Measurements from ENCODE around the gene CACNA2D1.
A peak's percentile ranks its signal among the peaks of the same experiment; 100 is the strongest.
"Not testable (repeated sequence)": the region's sequence is repeated elsewhere in the genome, so short reads cannot be mapped to it uniquely, and the experiment has no call there.

Gene CACNA2D1

DNA sequence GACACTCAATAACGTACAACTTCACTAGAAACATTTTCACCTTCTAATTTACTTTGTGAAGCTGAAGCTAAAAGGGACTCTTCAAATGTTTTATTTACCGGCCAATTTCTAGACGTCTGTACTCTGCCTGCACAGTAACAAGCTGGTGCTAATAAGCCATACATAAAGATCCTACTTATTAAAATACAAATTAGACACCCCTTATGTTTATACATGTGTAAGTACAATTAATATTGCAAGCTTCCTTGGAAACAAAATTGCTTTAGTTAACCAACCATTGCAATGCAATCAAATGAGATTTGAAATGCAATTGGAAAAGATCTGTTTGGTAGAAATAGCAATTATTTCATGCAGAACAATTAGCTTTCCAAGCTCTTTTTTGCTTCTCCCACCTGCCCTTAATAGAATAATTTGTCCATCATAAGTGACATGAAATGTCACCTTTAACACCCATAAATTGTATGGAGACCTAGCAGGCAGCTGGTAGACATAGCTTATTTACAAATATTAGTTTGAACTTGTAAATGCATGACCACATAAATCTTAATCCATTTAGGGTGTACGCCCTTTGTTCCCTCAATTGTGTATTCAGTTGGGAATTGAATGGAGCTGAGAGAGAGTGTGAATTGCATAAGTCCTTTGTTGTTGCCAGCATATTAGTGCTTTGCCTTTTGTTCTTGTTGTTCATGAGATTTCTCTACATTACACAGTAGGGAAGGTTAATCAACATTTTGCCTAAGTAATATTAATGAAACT lies 277.1 kb downstream of the CACNA2D1 start:
- DNase-seq (ENCODE audit: low read depth), result no peak

DNA sequence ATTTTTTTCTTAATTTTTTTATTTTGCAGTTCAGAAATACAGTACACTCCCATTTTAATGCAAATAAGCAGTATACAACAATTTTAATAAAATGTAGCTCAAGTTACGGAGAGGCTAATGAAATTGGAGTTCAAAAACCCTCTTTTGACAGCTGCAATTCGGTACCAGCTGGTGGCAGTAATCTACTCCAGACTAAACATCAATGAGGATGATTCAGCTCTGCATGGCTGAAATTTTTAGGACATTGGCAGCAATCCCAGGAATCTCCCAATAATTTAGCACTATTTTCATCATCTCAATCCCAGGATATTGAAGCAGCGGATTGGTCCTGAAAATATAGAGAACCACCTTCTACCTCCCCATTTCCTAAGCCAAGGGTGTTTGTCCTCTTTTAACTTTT lies 278.8 kb downstream of the CACNA2D1 start:
- peak; percentile 49 for DNase-seq (ENCODE audit: low read depth)

DNA sequence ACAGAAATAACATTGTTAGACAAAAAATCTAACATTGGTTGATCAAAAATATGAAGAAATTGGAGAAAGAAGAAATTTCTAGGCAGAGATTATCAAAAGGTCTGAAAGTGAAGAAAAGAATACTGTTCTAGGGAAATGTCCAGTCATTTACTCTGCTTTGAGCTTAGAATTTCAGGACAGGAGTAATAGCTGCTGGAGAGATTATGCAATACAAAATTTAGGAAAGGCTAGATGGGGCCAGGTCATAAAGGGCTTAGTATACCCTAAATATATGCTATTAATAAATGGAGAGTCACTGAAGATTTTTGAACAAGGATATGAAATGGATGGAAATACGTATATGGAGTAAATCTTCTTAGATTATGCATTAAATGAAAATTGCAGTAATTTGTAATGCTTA lies 279.2 kb downstream of the CACNA2D1 start:
- DNase-seq (ENCODE audit: low read depth), result no peak

DNA sequence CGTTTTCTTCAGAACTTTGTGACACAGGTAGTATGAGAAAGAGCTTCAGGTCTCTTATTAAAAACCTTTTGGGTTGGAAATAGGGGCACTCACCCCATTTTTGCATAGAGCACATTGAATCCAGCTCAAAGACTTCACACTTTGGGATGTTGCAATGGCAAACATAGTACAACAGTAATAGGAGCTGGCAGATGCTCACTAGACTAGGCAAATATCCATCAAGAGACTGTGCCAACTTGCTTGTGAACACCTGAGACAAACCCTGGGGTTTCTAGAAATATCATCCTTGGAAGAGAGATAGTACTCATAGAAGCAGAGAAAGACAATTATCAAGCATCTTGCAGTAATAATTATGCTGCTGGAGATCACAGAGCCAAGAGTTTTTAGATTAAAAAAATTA lies 280.0 kb downstream of the CACNA2D1 start:
- no peak for DNase-seq (ENCODE audit: low read depth)

DNA sequence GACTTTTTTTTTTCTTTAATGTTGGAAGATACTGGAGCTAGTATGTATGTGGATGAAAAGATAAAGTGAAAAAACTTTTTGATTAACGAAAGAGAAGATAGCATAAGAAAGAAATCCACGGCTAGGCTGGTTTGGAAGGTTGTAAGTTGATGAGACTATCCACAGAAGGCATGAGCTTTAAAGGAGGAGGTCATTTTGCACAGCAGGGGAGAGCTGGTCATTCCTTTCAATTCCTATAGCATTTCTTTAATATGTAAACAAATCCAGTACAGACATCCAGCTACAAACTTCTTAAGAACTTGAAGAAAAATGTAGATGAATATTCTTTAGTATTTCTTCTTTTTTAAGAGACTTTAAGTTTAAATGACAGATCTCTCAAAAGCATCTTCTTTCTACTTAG lies 281.3 kb downstream of the CACNA2D1 start:
- DNase-seq (ENCODE audit: low read depth), result no peak

DNA sequence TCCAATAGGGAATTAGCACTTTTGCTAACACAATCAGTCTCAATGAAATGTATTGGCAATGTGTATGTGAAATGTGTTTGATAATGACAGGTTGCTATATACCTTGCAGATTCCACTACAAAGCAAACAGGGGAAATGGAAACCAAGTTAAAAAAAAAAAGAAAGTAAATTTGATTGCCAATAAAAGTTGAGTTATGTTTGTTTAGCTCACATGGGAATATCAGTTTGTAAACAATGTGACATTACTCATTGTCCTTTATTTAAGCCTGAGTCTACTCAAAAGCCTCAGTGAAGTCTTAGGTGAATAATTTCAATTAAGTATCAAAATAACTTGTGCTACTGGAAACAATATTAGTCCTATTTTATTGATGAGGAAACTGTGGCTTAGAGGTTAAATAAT lies 285.2 kb downstream of the CACNA2D1 start:
- no peak for DNase-seq (ENCODE audit: low read depth)

DNA sequence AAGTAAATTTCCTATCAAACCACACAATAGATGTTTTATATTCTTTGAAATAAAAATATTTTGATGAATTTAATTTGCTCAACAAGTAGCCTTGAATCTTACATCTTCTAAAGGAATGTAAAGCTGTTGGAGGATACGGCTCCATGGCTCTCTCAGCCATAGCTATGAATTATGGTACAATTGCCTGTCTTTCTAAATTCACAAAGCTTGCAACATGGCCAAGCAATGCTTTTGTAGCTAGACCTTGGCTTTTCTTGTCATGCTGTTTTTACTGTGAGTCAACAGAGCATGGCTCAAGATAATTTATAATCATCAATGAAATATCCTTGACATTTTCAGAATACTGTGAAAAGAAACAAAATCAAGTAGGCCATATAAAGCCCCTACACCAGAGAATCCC lies 286.7 kb downstream of the CACNA2D1 start:
- no peak for DNase-seq (ENCODE audit: low read depth)

DNA sequence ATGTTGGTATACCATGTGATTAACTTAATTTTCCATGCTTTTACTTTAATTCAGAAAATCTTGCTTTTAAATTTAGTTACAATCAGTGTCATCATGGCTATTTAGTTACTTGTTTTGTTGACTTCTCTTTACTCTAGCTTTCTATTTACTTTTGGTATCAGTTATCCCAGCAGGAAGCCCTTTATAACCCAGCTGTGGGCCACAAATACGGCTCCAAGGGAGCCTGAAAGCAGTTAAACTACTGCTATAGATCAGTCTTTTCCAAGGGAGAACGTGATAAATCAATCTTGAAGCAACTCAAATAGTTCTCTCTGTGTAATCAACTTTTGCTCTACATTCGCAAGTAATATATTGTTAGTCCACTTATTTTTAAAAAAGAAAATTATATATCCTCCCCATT lies 287.4 kb downstream of the CACNA2D1 start:
- DNase-seq (ENCODE audit: low read depth), result no peak

DNA sequence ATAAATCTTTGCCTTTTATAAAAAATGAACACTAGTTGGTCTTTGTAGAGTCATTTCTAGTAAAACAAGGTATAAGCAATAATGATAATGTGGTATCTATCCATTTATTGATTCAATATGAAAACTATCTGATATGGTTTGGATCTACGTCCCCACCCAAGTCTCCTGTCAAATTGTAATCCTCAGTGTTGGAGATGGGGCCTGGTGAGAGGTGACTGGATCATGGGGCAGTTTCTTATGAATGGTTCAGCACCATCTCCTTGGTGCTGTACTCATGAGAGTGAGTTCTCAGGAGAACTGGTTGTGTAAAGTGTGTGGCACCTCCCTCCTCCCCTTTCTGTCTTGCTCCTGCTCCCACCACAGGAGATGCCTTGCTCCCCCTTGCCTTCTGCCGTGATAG lies 288.8 kb downstream of the CACNA2D1 start:
- DNase-seq (ENCODE audit: low read depth), result no peak

DNA sequence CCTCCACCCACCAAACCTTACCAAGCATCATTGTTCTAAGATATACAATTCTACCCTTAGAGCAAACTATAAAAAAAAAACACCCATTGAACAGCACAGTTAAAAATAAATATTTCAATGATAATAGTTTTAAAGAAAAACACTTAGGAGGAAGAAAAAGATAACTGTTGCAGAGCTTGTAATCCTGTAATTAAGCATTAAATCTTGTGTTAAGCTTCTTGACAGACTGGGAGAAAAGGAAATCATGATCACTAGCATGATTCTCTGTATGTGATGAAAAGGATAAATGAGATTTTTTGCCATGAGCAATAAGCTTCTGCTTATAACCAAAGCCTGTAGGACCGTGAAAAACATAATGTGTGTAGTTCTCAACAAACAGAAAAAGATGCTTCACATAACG lies 289.8 kb downstream of the CACNA2D1 start:
- no peak for DNase-seq (ENCODE audit: low read depth)

DNA sequence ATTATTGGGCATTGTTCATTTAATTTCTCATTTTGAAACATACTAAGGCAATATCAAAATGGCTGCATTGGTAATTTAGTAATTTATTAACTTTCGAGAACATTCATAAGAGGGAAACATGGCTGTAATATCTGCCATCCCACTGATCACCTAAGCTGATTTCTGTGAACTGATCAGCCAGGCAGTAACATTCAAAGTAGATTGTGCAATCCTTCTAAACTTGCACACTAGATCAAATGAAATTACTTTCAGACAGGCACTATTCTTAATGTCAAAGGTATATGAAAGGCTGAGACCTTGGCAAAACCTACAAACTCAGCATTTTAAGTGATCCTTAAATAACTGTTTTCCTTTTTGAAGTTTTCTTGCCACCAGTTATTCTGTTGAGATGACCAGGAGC lies 290.7 kb downstream of the CACNA2D1 start:
- DNase-seq (ENCODE audit: low read depth), result no peak

DNA sequence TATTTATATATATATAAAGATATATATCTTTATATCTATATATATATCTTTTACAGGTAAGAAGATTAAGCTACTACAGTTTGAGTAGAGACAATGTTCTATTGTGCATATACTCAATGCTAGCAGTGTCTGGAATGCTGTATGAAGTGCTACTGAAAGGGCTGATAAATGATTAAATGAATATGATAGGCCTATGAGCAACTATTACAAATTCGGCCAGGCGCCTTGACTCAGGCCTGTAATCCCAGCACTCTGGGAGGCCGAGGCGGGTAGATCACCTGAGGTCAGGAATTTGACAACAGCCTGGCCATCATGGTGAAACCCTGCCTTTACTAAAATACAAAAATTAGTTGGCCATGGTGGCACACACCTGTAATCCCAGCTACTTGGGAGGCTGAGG lies 297.1 kb downstream of the CACNA2D1 start:
- no peak for DNase-seq (ENCODE audit: low read depth)

DNA sequence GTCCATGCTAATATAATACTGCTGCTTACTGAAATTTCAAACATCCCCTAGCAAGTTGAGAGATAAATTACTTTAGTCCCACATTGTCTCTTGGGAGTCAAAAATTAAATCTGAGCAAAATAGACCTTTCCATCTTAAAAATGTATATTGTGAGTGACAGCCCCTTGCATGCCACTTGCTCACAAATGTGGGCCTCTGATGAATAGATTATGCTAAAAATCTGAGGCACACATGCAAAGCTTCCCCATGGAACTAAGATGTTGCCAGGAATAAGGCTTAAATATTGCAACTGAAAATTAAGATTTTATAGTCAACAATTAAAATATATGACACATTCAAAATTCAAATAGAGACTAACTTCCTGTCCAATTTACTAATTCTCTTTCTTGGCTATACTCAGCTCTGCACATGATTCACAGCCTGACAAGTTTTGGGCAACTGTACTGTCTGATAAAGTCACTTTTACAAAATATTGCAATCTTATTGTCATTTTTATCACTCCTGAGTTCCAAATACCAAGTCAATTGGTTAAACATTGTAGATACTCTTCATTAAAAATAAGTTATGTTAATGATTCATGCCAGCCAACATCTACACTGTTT lies 301.2 kb downstream of the CACNA2D1 start:
- no peak for DNase-seq (ENCODE audit: low read depth)

DNA sequence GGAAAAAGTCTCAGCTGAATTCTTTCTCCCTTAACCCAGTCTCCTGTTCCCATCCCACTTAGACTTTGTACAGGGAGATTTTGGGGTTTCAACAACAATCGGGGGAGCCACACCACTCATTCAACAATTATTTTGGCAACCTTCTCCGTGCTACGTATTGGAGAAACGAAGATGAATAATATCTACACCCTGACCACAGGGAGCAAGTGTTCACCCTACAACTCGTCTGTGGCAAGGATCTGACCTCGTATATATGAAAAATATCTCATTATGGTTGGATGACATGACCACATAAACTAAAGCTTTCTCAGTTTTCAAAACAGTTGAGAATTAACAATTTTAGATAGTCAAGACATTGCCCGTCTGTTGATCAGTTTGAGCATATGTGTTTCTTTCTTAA lies 302.1 kb downstream of the CACNA2D1 start:
- DNase-seq (ENCODE audit: low read depth), result no peak

DNA sequence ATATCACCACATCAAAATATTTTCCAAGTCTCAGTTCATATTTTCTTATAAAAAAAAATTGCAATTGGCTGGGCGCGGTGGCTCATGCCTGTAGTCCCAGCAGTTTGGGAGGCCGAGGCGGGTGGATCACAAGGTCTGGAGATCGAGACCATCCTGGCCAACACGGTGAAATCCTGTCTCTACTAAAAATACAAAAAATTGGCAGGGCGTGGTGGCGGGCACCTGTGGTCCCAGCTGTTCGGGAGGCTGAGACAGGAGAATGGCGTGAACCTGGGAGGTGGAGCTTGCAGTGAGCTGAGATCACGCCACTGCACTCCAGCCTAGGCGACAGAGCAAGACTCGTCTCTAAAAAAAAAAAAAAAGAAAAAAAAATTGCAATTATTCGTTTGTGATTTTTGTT lies 303.0 kb downstream of the CACNA2D1 start:
- not testable (repeated sequence) for DNase-seq (ENCODE audit: low read depth)

DNA sequence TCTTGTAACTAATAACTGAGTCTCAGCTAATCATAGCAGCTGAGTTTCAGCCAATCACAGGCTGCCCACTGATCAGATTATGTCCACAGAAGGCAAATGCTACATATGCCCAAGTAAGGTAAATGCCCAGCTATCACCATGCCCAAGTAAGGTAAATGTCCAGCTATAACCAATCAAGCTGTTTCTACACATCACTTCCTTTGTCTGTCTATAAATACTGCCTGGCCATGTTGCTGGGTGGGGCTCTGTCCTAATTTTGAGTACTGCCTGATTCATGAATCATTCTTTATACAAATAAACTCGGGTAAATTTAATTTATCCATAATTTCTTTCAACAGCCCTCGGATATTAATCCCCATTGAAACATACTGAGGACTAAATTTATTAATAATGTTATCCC lies 312.4 kb downstream of the CACNA2D1 start:
- peak; percentile 1 for DNase-seq (ENCODE audit: low read depth)

DNA sequence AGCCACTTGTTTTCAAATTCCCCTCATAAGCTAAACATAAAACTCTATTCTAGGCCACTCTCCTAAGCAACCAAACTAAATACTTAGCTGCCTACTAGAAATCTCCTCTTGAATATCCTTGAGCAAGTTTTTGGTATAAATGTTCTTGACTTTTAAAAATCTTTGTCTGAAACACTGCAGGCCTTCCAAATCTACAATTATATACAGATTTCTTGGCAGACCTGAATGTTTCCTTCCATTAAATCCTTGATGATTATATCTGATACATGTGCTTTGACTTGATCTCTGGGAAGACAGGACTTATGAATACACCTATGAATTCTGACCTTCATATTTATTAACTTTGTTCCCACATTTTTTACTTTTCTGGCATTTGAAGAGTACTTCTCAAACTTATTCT lies 314.5 kb downstream of the CACNA2D1 start:
- no peak for DNase-seq (ENCODE audit: low read depth)

DNA sequence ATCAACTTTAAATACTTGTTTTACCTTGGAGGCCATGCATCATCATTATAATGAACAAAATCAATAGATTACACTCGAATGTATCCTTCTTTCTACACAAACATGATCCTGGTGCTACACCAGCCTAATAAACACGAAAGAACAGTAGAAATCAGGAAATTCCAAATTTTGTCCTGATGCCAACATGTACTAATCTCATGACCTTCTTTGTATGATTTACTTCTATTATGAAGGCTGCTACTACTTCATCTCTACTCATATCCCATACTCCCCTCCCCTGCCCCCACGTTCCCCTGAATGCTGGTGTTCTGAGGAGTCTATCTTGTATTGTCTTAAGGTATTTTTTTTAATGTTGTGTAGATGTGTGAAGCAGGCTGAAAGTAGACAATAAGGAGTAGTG lies 315.0 kb downstream of the CACNA2D1 start:
- no peak for DNase-seq (ENCODE audit: low read depth)

DNA sequence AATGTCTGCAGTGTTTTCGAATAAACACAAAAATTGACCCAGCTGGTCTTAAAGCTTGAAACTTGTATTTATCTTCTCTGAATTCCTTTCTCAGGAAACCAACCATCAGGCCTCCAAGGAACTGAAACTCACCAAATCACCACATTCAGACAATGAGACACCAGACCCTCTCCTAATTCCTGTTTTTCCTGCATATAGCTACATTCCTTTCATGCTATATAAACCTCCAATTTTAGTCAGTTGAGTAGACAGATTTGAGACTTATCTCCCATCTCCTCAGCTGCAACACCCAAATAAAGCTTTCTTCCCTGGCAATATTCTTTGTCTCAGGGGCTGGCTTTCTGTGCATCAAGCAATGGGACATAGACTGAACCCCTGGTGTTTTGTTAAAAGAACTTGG lies 317.0 kb downstream of the CACNA2D1 start:
- no peak for DNase-seq (ENCODE audit: low read depth)

DNA sequence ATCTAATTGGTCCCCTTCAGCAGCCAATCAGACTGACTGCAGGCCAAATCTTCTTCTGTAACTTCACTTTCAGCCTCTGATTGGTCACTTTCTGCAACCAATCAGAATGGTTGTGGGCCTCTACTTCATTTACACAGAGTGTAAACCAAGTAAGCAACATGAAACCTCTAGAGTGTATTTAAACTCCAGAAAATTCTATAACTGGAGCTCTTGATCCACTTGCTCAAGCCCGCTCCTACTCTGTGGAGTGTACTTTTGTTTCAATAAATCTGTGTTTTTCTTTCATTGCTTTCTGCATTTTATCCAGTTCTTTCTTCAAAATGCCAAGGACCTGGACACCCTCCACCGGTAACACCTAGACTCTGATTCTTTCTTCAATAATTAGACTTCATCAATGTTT lies 319.1 kb downstream of the CACNA2D1 start:
- no peak for DNase-seq (ENCODE audit: low read depth)

DNA sequence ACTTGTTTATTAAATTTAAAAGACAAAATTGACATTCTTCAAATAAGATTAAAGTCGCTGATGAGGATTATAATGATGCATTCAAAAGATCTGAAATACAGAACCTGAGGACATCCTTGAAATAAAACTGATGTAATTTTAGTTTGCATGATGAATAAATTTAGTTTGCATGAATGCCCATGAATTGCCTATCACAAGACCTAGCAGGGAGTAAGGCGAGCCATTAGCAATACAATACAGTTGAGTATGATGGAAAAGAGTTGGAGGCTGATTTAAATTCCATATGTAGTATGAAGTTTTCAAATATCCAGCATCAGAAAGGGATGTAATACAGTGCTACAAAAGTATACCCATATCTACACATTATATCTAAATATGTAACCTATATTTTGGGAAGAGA lies 321.3 kb downstream of the CACNA2D1 start:
- DNase-seq (ENCODE audit: low read depth), result no peak

DNA sequence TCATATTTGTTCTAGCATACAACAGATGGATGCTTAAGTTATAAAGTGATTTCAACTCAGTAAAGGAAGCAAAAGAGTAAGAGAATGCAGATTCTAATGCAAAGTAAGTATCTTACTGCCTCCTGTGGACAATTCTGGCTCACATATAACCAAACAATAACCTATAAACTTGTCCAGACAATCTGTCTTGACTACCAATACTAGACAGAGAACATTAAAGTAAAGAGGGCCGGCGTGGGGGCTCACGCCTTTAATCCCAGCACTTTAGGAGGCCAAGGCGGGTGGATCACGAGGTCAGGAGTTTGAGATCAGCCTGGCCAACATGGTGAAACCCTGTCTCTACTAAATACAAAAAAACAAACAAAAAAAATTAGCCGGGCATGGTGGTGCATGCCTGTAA lies 329.3 kb downstream of the CACNA2D1 start:
- DNase-seq (ENCODE audit: low read depth), result no peak

DNA sequence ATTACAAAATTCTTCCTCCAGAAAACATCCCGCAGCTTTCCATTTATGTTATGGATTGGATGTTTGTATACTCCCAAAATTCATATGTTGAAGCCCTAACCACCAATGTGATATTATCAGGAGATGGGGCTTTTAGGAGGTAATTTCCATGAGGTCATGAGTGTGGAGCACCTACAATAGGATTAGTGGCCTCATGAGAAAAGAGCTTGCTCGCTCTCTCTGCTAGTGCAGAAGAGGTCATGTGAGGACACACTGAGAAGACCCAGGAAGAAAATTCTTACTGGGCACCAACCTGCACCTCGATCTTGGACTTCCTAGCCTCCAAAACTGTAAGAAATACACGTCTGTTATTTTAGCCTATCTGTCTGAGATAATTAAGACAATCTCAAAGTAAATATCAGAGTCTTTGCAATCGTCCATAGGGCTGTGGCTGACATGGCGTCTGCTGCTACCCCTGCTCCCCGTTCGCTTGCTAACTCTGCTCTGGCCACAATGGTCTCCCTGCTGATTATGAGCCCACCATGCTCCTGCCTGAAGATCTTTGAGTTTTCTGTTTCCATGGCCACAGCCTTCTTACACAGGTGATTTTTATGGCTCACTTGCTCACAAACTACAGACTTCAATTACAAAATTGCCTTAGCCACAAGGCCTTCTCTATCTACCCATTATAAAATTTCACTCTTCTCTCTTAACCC lies 333.3 kb downstream of the CACNA2D1 start:
- DNase-seq (ENCODE audit: low read depth), result no peak

DNA sequence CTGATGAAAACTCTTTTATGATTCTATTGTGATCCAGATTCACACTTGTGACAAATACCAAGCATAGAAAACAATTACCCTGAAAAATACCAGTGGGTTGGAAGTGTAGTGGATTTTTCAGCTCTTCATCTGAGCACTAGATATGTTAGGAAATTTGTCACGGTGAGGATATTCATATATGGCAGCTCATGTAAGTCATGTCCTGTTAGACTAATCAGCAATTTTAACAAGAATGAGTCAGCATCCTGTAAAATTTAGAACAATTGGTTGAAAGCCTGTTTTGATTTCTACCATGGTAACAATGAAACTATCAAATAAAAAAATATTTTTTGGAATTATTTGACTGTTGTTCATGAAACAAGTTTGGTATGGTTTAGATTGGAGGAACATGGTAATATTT lies 334.3 kb downstream of the CACNA2D1 start:
- DNase-seq (ENCODE audit: low read depth), result peak; percentile 5

All from fibroblast of the conjunctiva (primary cell).